IMR-90 (cell line): ENCODE data around the gene ACKR4.

Experiments used
- BHLHE40 ChIP-seq: fragments of 150-350 bp; IDR thresholded peaks from 2 replicates; pipeline ENCODE4 v1.6.1; 2016; ENCODE audit warnings: mild to moderate bottlenecking, low read depth, low read length
- CHD1 ChIP-seq: IDR thresholded peaks from 2 replicates; pipeline ENCODE4 v1.6.1; 2012; ENCODE audit warnings: low read depth, low read length, improper control_type of control experiment
- FOS ChIP-seq: fragments of 150-350 bp; IDR thresholded peaks from 2 replicates; pipeline ENCODE4 v1.6.1; 2016; ENCODE audit warnings: low read depth, low read length
- MXI1 ChIP-seq: IDR thresholded peaks from 2 replicates; pipeline ENCODE4 v1.6.1; 2012; ENCODE audit warnings: low read depth, mild to moderate bottlenecking, low read length, moderate library complexity, borderline replicate concordance
- NFE2L2 ChIP-seq: fragments of 150-350 bp; IDR thresholded peaks from 2 replicates; pipeline ENCODE4 v1.6.1; 2016; ENCODE audit warnings: low read depth, mild to moderate bottlenecking, low read length
- POLR2A ChIP-seq: IDR thresholded peaks from 2 replicates; pipeline ENCODE4 v1.6.1; 2012; ENCODE audit warnings: mild to moderate bottlenecking, low read depth, low read length
- RAD21 ChIP-seq: IDR thresholded peaks from 2 replicates; pipeline ENCODE4 v1.6.1; 2012; ENCODE audit warnings: low read length, improper control_type of control experiment
- RCOR1 ChIP-seq: IDR thresholded peaks from 2 replicates; pipeline ENCODE4 v1.6.1; 2012; ENCODE audit warnings: mild to moderate bottlenecking, low read length, improper control_type of control experiment; ENCODE audit not compliant: insufficient replicate concordance
- RFX5 ChIP-seq: IDR thresholded peaks from 2 replicates; pipeline ENCODE4 v1.8.0; 2012; ENCODE audit warnings: low read depth, mild to moderate bottlenecking, low read length, moderate library complexity
- SMC3 ChIP-seq: fragments of 150-350 bp; IDR thresholded peaks from 2 replicates; pipeline ENCODE4 v1.6.1; 2016; ENCODE audit warnings: low read depth, mild to moderate bottlenecking, antibody characterized with exemption, low read length, moderate library complexity
- TF ChIP-seq, protein P1 (sequence below): conservative IDR thresholded peaks from 2 replicates; pipeline ENCODE4 v1.5.1; 2012; ENCODE audit warnings: mild to moderate bottlenecking, low read depth, low read length, improper control_type of control experiment
- TF ChIP-seq, protein P2 (sequence below): fragments of 150-350 bp; IDR thresholded peaks from 2 replicates; pipeline ENCODE4 v1.6.1; 2016; ENCODE audit warnings: low read depth, mild to moderate bottlenecking, low read length, moderate library complexity, borderline replicate concordance

DNA sequence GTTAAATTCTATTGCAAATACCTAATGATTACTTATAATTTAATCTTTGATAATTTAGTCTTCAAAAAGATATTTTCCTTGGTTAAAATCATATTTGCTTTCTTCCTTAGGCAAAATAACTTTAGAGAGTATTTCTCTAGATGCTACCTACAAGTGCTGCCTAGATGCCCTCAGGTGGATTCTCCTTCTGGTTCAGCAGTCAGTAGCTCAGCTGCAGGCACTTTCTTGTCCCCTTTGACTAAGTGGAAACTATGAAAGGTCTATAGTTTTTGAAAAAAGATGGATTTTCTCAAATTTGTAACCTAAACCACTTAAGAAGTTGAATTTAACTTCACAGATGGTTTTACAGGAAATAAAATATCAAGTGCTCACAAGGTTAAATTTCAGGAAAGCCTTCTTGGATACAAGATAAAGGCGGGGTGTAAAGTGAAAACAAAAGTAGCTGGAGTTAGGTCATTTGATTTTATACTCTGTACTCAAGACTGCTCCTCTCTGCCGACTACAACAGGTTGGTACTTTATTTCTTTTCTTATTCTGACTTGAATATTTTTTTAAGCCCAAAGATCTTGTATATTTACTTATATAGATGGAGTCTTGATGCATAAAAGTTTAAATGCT lies at the start of gene ACKR4:
- TF ChIP-seq, protein P1, sequence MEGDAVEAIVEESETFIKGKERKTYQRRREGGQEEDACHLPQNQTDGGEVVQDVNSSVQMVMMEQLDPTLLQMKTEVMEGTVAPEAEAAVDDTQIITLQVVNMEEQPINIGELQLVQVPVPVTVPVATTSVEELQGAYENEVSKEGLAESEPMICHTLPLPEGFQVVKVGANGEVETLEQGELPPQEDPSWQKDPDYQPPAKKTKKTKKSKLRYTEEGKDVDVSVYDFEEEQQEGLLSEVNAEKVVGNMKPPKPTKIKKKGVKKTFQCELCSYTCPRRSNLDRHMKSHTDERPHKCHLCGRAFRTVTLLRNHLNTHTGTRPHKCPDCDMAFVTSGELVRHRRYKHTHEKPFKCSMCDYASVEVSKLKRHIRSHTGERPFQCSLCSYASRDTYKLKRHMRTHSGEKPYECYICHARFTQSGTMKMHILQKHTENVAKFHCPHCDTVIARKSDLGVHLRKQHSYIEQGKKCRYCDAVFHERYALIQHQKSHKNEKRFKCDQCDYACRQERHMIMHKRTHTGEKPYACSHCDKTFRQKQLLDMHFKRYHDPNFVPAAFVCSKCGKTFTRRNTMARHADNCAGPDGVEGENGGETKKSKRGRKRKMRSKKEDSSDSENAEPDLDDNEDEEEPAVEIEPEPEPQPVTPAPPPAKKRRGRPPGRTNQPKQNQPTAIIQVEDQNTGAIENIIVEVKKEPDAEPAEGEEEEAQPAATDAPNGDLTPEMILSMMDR: no peak
- TF ChIP-seq POLR2A: no peak
- TF ChIP-seq MXI1: no peak
- TF ChIP-seq RFX5: no peak
- TF ChIP-seq SMC3: no peak
- TF ChIP-seq FOS: no peak
- TF ChIP-seq, protein P2, sequence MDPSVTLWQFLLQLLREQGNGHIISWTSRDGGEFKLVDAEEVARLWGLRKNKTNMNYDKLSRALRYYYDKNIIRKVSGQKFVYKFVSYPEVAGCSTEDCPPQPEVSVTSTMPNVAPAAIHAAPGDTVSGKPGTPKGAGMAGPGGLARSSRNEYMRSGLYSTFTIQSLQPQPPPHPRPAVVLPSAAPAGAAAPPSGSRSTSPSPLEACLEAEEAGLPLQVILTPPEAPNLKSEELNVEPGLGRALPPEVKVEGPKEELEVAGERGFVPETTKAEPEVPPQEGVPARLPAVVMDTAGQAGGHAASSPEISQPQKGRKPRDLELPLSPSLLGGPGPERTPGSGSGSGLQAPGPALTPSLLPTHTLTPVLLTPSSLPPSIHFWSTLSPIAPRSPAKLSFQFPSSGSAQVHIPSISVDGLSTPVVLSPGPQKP: no peak
- no peak for TF ChIP-seq CHD1
- TF ChIP-seq NFE2L2: no peak
- no peak for TF ChIP-seq RAD21
- TF ChIP-seq RCOR1: no peak
- no peak for TF ChIP-seq BHLHE40
